HS-5 (cell line): Measurements from ENCODE around the gene KCNQ5.

Source experiments
- DNase-seq: peaks from one replicate; pipeline ENCODE4 v3.0.0-alpha.2; 2012; ENCODE audit warnings: low read depth

KCNQ5 gene

DNA sequence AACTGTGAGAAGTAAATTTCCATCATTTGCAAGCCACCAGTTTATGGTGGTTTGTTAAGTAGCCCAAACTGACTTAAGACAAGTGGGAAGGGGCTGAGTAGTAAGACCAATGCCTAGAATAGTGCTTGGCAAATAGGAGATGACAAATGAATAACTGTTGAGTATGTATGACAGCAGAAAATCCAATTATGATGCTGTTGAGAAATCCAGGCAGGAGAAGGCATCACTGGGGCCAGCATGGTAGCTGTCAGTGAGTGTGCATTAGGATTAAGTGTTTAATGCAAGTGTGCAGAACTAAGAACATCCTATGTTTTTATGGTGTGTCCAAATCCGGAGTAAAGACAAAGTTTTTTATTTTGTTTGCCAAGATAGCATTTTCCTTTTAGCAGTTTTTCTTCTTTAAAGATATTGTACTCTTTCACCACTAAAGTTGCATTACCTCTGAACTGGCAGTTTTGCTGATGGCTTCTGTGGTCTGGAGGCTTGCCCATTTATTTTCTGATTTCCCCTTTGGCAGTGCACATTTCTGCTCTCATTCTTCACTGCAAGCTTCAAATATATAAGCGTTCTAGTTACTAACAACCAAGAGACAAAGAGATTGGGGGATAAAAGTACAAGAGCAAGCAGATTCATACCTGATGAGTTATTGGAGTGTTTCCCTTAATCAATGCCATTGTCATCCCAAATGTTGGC is 289.7 kb downstream of the KCNQ5 start:
- no peak for DNase-seq

DNA sequence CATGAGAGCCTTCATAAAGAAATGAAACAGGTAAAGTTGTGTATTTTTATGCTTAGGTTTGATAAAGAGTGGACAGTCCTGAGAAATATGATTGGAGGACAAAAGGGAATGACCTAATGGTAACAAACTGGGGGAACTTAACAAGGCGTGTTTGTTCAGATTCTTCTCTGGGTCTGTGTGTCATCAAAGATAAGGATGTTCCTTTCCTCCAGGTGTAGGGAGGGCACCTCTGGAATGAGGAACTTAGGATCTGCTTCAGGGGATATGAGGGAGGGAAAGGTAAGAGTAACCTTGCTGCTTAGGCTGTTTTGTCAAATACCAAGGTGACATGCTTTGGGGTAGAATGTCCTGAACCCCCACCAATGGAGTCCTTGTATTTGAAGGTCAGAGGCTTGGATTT is 291.9 kb downstream of the KCNQ5 start:
- no peak for DNase-seq

DNA sequence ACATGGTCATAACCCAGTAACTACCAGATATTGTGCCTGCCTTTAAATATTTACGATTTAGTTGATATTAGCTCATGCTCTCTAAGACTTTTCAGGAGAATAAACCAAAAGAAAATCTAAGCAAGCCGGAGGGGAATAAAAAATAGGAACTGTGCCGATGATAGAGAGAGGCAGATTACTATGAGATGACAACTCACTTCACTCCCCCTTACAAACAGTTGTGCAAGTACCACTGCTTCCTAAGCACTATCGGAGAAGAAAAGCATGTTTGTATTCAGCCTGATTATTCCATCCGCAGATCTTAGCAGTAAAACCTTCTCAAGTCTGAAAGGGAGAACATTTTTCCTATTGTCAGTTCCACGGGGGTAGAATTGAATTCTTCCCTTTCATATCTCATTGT is 294.4 kb downstream of the KCNQ5 start:
- no peak for DNase-seq

DNA sequence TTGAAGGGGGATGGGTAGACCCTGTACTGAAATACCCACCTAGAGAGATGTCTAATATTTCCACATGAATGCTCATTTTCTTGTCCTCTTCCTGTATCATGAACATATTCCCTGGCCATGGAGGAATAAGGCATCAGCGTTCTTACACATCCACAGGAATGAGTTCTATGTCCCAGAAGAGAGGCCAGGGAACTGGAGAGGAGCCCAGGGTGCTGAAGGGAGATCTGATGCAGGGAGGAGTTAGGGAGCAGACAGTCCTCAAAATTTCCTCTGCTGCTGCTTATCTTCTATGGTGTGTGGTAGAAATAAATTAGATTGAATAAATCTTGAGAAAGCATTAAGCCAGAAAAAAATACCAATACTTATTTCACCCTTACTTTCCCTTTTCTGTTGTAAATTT is 295.0 kb downstream of the KCNQ5 start:
- no peak for DNase-seq

DNA sequence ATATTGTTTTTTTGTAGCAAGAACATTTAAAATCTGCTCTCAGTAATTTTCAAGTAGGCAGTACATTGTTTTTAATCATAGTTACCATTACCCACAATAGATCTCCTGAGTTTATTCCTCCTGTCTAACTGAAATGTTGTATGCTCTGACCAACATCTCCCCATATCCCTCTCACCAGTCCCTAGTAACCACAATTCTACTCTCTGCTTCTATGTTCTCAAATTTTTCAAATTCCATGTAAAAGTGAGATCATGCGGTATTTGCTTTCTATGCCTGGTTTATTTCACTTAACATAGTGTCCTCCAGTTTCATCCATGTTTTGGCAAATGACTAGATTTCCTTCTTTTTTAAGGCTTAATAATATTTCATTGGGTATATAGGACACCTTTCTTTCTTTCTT is 300.5 kb downstream of the KCNQ5 start:
- no peak for DNase-seq

DNA sequence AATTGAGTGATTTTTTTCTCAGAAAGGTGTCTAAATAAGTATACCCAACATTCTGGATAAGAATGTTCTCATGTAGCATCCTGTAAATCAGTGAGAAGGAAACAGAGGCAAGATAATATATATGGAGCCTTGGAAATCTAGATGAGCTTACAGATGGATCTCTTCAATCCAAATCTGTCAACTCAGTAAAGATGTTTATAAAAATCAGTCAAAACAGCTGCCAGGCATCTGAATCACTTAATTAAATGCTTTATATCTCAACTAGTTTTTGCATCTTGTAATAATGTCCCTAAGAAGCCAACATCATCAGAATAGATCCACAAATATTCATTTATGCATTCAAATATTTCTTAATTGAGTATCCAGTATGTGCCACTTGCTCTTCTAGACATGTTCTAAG is 303.3 kb downstream of the KCNQ5 start:
- no peak for DNase-seq

DNA sequence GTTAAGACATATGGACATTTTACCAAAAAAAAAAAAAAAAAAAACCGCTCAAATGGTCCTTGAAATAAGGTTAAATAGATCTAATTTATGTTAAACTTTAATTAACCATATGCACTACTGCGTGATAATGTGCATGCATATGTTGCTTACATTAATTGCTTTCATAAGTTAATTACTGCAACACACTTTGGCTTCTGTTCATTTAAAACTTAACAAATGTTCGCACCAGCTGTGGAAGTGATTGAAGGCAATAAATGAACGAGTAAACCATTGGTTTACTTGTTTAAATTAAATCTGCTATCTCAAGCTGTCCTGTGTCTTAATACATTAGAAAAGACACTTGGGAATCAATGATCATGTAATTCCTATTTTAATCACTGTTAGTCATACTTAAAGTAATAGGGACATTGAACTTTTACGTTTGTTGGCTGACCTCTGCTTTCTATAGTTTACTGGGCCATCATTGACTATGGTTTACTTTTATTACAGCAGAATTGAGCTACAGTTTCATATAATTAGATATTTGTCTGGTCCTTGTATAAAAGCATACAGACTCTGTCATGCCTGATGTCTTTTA is 308.8 kb downstream of the KCNQ5 start:
- no peak for DNase-seq

DNA sequence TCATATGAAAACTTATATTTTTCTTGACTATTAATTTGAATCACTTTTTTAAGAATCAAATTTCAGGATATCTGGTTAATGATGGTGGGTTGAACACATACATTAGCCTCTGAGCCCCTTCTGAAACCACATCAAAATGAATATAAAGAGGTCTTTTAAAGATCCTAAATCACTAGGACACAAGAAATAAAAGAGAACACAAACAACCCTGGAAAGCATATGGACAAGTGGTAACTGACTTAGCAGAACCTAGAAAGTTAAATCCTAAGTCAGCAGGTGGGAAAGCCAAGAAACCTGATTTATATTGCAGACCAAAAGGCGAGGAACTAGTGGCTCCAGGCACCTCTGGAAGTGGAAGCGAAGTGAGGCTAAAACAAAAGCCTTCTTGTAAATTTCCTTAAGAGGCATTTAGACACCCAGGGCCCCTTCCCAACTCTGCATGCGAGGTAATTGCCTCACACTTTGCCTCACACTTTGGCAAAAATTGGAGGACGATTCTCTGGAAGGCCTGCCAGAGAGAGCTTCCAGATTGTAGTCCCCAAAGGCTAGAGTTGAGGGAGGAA is 309.5 kb downstream of the KCNQ5 start:
- no peak for DNase-seq

DNA sequence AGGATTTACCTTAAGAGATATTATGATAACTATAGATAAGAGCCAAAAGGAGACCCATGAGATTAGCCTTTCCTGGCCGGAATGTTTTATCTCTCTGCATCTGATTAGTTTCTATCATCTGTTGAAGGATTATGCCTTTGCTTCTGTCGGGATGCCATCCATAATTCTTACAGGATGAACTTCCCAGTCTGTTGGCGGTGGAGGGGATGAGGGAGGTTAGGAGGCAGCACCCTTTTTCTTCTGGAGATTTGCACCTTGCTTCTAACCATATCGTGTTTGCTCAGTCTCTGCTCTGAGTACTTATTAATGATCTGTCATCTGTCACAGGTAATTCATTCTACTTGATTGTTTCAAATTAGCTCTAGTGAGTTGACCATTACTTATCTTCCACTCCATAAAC is 311.4 kb downstream of the KCNQ5 start:
- no peak for DNase-seq

DNA sequence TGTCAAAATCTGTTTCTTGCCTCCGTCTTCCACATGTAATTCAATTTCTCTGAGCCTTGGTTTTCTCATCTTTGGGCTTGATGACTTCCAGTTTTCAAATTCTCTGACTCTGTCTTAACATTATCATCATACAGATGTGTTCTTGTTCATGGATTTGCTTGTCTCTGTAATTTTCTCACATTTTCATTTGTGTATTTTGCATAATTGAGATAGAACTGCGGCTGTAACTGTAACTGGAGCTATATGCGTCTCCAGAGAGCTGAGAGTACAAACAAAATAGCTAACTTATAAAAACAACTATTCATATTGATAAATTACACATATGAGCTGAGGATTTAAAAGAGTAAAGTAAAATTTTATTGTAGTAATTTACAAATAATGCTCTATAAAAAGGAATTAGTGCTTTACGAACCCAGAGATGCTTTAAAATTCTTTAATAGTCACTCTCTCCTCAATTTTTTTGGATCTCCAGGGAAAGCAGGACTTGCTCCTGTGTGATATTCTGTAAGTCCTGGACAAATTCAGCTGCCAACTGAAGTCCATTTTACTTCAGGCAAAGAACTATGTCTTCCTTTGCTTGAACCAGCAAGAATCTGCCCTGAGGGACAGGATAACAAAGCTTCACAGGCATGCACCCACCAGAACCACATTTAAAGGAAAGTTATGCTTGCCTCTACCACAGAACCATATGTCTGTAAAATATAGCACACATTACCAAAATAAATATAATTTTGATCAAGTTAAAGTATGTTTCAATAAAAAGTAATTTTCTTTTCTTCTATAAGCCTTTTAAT is 315.1 kb downstream of the KCNQ5 start:
- no peak for DNase-seq

DNA sequence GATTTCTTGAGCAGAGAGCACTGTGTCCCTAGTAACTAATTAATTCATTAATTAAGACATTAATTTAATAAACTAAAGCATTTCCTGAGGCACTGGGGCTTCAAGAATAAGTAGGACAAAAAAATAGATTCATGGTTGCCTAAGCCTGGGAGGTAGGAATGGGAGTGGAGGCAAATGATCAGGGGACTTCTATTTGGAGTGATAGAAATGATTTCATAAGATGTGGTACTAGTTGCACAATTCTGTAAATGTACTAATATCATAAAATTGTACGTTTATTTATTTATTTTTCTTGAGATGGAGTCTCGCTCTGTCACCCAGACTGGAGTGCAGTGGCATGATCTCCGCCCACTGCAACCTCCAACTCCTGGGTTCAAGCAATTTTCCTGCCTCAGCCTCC is 316.2 kb downstream of the KCNQ5 start:
- no peak for DNase-seq

DNA sequence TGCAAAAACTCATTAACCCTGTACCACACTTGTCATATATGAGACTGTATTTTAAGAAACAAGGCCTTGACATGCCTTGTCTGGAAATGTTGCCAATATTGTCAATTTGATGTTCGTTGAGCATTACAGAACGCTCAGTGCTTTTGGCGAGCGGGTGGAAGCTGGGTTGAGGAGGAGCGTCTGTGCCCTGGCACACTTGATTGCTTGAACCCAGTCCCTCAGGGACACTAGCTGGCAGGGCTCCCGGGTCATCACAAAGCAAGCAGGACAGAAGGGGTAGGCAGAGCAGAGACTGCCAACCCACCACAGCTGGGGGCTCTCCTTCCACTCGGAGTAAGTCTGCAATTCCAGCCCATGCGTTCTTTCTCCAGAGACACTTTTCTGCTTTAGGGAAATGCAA is 317.1 kb downstream of the KCNQ5 start:
- DNase-seq: no peak

DNA sequence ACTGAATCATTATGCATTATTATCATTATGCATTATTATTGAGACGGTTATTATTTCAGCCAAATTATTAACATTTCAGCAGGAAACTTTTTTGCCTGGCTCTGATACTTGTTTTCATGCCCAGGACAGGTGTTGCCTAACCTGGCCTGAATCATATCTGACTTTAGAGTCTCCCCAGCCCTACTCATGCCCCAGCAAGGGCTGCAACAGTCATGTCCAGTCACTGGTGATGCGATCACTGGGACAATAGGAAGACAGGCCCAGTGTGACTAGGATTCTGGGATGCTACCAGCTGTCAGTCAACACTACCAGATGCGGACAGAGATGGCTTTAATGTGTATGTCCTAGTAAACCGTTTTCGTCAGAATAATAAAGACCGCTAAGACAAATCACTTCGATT is 318.4 kb downstream of the KCNQ5 start:
- no peak for DNase-seq

DNA sequence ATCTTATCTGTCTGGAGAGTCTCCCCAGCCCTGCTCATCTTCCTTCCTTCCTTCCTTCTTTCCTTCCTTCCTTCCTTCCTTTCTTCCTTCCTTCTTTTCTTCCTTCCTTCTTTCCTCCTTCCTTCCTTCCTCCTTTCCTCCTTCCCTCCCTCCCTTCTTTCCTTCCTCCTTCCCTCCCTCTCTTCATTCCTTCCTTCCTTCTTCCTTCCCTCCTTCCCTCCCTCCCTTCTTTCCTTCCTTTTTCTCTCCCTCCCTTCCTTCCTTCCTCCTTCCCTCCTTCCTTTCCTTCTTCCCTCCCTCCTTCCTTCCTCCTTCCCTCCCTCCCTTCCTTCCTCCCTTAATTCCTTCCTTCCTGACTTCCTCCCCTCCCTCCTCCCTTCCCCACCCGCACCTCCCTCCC is 319.4 kb downstream of the KCNQ5 start:
- no peak for DNase-seq

DNA sequence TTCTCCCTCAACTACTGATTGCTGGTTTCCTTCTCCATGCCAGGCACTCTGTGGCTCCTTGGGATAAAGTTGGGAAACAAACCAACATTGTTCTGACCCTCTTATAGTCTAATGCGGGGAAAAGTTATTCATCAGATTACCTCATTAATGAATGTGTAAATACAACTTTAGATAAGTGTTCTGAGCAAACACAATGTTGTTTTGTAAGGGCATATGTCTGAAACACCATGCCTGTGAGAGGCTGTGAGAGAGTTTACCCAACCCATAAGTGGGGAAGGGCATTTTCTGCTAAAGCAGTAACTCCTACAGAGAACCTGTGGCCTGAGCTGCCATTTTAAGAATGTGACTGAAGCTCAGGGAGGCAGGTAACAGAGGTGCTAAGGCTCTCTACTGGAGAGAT is 319.9 kb downstream of the KCNQ5 start:
- DNase-seq: no peak

DNA sequence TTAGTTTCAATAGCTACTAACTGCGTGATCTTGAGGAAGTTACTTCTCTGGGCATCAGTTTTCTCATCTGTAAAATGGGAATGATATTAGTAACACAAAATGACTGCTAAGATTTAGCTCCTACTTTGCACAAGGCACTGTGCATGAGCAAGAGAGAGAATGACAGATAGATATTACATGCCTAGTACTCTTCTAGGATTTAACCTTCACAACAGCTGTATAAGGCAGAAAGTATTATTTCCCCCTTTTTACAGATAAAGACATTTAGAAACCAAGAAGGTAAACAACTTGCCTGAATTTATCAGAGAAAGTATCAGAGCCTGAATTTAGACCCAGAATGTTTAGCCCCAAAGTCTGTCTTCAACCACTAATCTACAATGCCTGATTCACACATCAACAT is 321.8 kb downstream of the KCNQ5 start:
- DNase-seq: no peak

DNA sequence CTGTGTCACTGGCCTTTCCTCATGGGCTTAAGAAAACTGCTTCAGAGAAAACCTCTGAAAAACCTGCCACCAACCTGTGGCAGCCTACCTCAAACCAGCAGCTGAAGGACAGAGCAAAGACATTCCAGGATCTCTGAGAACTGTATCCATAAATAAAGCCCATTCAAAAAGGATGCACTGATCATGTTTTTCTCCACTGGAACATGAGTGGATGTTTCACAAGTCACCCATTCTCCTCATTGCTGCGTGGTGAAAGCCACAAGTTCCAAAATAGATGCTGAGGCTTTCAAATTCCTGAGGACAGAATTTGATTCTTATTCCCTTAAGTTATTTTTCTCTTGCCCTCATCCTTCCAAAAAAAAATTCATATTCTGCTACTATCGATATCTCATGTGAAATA is 322.8 kb downstream of the KCNQ5 start:
- DNase-seq: no peak

DNA sequence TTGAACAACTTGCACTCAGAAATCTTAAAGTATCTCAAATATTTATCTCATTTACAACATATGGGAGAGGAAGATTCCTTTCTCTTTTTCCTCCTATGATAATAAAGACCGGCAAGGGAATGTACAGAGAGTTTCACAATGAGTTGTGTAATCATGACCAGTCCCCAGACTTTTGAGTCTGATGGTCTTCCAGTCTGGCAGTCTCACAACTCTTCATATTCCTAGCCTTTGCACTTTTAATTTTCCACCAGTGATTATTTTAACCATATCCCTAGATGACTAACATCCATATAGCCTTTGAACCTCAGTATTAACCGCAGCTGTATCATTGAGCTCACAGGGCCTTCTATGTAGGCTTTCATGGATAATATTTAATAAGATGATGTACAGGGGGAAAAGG is 324.9 kb downstream of the KCNQ5 start:
- DNase-seq: no peak

DNA sequence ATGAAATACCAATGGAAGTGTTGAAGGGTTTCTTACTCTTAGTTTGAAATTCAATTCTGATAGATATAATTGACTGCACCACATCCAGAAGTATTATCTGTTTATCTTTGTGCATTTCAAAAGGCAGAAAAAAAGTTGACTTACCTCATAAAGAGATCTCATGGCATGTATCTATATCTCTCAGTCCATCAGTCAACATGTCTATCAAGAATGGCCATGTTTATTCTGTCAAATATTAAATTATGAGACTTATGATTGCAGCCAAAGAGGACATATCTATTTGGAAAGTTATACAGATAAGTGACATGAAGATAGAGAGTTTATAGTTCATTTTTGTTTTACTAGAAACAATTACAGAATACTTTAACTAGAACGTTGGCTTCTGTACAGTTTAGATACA is 325.7 kb downstream of the KCNQ5 start:
- no peak for DNase-seq

DNA sequence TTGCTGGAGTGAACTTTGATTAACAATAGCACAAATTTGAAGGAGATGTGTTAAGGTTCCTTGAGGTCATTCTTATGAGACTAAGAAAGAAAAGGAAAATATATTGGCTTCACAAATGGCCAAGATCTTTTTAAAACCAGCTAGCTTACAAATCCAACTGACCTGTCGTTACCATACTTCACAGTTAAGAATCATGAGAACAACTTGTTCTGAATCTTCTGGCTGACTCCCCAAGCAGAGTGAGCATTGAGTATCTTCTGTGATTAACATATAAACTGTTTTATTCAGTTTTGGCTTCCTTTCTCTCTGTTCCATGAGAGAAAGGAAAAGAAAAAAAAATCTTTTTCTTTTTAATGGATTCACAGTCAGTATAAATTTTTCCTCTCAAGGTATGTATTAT is 326.3 kb downstream of the KCNQ5 start:
- no peak for DNase-seq

DNA sequence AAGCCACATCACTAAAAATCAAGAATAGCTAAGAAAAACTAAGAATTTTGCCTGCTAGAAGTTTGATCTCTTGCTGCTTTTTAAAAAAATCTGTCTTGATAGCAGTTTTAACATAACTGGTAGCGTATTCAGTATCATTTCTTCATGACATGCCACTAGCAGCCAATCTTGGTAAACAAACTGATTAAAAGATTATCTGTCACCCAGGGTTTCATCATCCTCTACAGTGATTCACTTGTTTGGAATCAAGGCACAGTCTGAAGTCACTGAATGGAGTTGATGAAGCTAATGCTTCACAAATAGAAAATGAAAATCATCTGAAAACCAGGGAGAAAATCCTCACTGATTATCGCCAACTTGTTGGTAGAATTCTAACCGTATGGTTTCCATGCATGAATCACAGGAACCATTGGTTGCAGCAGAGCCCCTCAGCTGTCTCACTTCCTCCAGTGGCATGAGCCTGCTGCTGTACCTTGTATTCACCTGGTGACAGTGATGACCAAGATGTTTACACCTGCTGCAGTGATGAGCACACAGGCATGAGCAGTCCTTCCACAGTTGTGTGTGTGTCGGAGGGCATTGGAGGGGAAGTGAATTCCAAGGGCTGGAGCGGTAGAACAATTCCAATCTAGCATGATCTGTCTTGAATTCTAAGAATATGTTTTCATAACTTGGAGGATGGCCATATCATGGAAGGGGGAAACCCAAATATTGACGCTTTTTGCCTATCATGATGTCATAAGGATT is 328.4 kb downstream of the KCNQ5 start:
- peak; percentile 79 for DNase-seq

DNA sequence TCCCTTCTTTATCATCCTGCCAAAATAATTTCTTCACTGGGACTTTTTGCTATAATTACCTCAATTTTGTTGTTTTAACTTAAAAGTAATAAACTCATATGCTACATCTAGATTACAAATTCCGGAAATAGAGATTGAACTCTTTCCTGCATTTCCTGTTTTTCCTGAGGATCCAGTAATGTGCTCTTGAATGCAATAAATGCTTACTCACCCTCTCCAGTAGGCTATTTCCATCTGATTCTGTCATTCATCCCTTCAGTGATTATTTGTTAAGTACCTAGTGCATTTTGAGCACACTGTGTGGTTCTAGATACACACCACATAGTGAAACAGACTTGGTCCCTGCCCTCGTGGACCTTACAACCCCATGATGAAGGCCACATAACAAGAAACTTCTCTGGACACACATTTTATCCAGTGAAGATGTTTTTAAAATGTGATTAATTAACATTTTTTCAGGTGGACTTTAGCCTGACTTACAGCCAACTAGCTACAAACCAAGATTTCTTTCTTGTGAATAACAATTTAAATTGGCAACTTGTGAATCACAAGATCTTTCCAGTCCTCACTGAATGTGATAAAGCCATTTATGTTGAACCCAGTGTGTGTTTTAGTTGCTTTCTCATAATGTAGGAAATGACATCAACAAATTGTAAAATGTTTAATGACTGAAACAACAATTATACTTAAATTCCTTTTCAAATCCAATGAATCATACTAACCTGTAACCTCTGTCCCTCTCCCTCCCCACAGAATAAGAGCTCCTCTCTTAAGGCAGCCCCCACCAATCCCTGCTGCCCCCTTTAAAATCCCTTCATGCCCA is 331.2 kb downstream of the KCNQ5 start:
- peak; percentile 25 for DNase-seq
